ENCODE results near the gene USP32. TPM values are rescaled to one million over a fixed set of nuclear protein-coding genes. Genes with fewer than 3 reads are reported as not detected.

Gene USP32
- total RNA-seq, 1 experiment from 2014 or later = 73.5 TPM

- no CpG with 5 or more reads among the region's 11 CpGs for WGBS (ENCODE audit: extremely low coverage, insufficient read length, low lambda C conversion rate)
- no peaks in the 10 kb centered on the region; a peak in 1 of 7 replicates for H3K36me3 Mint-ChIP-seq (ENCODE audit: insufficient read depth in 1 of 3, low read depth in 3 of 3)
- H3K79me1 ChIP-seq (ENCODE audit: insufficient read depth, low read depth, low read length, poor library complexity, severe bottlenecking) = no peaks in the 10 kb centered on the region
These were observed 224.7 kb downstream of the USP32 start for GRCh38 chr17:60167065-60167741.

More at GRCh38 chr17:60167065-60167741, 224.7 kb downstream of the USP32 start:
- Histone ChIP-seq H3K9ac (ENCODE audit: extremely low read depth, insufficient read length, low read length) (no peak overlapping the region), H3K18ac (ENCODE audit: insufficient read length, low read depth, low read length) (no peak overlapping the region), H2BK12ac (ENCODE audit: insufficient read length, low read depth, low read length) (no peak overlapping the region), H3K56ac (ENCODE audit: insufficient read length, low read depth, low read length) (no peak overlapping the region), H4K5ac (ENCODE audit: insufficient read length, low read depth, low read length) (no peak overlapping the region), H3K23me2 (ENCODE audit: insufficient read length, low read depth, low read length, poor library complexity, severe bottlenecking) (no peaks in the 10 kb centered on the region), H3K79me2 (ENCODE audit: insufficient read depth, low read length) (no peaks in the 10 kb centered on the region), H3K4me1 (ENCODE audit: insufficient read depth, low read length) (peaks cover 2% of the 10 kb centered on the region; the same call in 1 of the 2 replicates), H3K27me3 (ENCODE audit: insufficient read depth, low read length) (no peaks in the 10 kb centered on the region), H4K20me1 (ENCODE audit: control insufficient read depth, insufficient read depth, insufficient read length) (no peaks in the 10 kb centered on the region), H2BK5ac (ENCODE audit: insufficient read length, low read length) (no peak overlapping the region), H3K27ac (ENCODE audit: insufficient read length, low read depth, low read length) (no peak overlapping the region), H3K9me3 (ENCODE audit: control insufficient read depth, low read depth, low read length) (no peaks in the 10 kb centered on the region), H3K4me2 (ENCODE audit: insufficient read depth, insufficient read length, low read length) (no peak overlapping the region), H2AK5ac (ENCODE audit: insufficient read length, low read length) (no peak overlapping the region), H4K8ac (replicated peaks; ENCODE audit: insufficient read length, low read depth, low read length) (no peak overlapping the region), H2BK20ac (ENCODE audit: low read depth, low read length, poor library complexity, severe bottlenecking) (no peak overlapping the region), H2AFZ (ENCODE audit: low read length) (no peak overlapping the region), H2BK15ac (ENCODE audit: low read depth, low read length) (no peak overlapping the region), H3K4ac (ENCODE audit: low read depth, low read length) (no peak overlapping the region), H2BK120ac (ENCODE audit: low read depth, low read length, poor library complexity, severe bottlenecking) (no peak overlapping the region), H4K91ac (ENCODE audit: insufficient read length, low read depth, low read length) (no peak overlapping the region), H3K14ac (ENCODE audit: insufficient read depth, low read length) (no peak overlapping the region), H3K23ac (ENCODE audit: insufficient read length, low read depth, low read length) (no peak overlapping the region), H3T11ph (ENCODE audit: low read length) (no peak overlapping the region)
- no peaks in the 10 kb centered on the region for H3K9me3 Mint-ChIP-seq
- TF ChIP-seq, protein P1, sequence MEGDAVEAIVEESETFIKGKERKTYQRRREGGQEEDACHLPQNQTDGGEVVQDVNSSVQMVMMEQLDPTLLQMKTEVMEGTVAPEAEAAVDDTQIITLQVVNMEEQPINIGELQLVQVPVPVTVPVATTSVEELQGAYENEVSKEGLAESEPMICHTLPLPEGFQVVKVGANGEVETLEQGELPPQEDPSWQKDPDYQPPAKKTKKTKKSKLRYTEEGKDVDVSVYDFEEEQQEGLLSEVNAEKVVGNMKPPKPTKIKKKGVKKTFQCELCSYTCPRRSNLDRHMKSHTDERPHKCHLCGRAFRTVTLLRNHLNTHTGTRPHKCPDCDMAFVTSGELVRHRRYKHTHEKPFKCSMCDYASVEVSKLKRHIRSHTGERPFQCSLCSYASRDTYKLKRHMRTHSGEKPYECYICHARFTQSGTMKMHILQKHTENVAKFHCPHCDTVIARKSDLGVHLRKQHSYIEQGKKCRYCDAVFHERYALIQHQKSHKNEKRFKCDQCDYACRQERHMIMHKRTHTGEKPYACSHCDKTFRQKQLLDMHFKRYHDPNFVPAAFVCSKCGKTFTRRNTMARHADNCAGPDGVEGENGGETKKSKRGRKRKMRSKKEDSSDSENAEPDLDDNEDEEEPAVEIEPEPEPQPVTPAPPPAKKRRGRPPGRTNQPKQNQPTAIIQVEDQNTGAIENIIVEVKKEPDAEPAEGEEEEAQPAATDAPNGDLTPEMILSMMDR (conservative IDR thresholded peaks at IDR 0.05) = no peak
- DNase-seq = no peak
- peaks cover 36 to 37% of the 10 kb centered on the region in 2 experiments for H3K4me1 Mint-ChIP-seq
- no peaks in the 10 kb centered on the region; the same call in none of the 2 replicates for H3K27me3 Mint-ChIP-seq (ENCODE audit: low read depth)
- H3K27ac Mint-ChIP-seq = peak overlapping the region in 1 of 3 experiments; percentile 3; a peak in 1 of 7 replicates
- no peak overlapping the region for H3K4me3 Mint-ChIP-seq
